Testis (tissue), 2 donors: ENCODE measurements around the gene TRUB1.

ENCODE experiments used
- POLR2A ChIP-seq: fragments of 450-650 bp; IDR thresholded peaks from one replicate; pipeline ENCODE4 v1.6.1; 2017; ENCODE audit warnings: antibody characterized with exemption, mild to moderate bottlenecking, moderate library complexity
- TF ChIP-seq, protein P1 (sequence below), 3 experiments: fragments of 450-650 bp in 2 of 3; fragments of 200-600 bp in 1 of 3; sonication (generic) in 1 of 3; IDR thresholded peaks; one replicate each; pipeline ENCODE4 v1.5.1; 2016 to 2019; ENCODE audit warnings: antibody characterized with exemption in 3 of 3, mild to moderate bottlenecking in 2 of 3, moderate library complexity in 1 of 3

DNA sequence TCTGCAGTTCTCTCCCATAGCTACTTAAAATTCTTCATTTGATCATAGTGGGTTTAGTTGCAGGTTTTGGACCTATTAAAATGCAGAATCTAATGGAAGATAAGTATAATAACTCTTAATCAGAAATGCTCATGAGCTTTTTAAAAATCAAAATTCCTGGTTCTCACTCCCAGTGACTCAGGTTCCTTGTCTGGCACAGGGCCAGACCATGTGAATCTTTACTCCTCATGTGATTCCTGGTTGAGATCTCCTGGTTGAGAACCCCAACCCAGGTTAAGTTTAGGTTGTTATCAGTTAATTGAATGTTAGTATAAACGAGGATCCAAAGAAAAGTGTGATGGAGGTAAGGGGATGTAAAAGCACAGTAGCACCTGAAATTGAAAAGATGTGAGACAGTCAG, 17.5 kb upstream of the TRUB1 start:
- TF ChIP-seq, protein P1, sequence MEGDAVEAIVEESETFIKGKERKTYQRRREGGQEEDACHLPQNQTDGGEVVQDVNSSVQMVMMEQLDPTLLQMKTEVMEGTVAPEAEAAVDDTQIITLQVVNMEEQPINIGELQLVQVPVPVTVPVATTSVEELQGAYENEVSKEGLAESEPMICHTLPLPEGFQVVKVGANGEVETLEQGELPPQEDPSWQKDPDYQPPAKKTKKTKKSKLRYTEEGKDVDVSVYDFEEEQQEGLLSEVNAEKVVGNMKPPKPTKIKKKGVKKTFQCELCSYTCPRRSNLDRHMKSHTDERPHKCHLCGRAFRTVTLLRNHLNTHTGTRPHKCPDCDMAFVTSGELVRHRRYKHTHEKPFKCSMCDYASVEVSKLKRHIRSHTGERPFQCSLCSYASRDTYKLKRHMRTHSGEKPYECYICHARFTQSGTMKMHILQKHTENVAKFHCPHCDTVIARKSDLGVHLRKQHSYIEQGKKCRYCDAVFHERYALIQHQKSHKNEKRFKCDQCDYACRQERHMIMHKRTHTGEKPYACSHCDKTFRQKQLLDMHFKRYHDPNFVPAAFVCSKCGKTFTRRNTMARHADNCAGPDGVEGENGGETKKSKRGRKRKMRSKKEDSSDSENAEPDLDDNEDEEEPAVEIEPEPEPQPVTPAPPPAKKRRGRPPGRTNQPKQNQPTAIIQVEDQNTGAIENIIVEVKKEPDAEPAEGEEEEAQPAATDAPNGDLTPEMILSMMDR (IDR thresholded peaks at IDR 0.05): no peak
- no peak for TF ChIP-seq POLR2A
